A549 (cell line): ENCODE results near the gene CADPS2. TPM values are rescaled to one million over a fixed set of nuclear protein-coding genes. Genes with fewer than 3 reads are reported as not detected.

Source experiments
- ATAC-seq, 2 experiments: fragments of 200-7000 bp in 1 of 2; fragments of >200 bp in 1 of 2; cut with Nextera tagmentation in 1 of 2; cut with Tn5 transposase in 1 of 2; 3 replicates each; pipeline versions ENCODE4 v1.8.0 to v1.9.1; 2018 to 2020; ENCODE audit warnings: mild to moderate bottlenecking in 1 of 2, moderate library complexity in 1 of 2
- CTCF ChIA-PET: fragments of 300-600 bp; sonication (Branson Sonifier 250); formaldehyde crosslinking; extraction: SDS; loops from one replicate; lab custom pipeline; 2021; ENCODE audit warnings: antibody characterized with exemption, inconsistent platforms; lab: Yijun Ruan, JAX
- POLR2A ChIA-PET: fragments of 350-600 bp; formaldehyde crosslinking; extraction: SDS; loops from one replicate; lab custom pipeline; 2021; ENCODE audit warnings: antibody characterized with exemption, inconsistent platforms; lab: Yijun Ruan, JAX
- DNase-seq, 2 experiments: peaks; one replicate each; pipeline versions ENCODE4 v3.0.0 to v3.0.0-alpha.2; 2011 to 2016; ENCODE audit warnings: low read depth in 1 of 2, low spot score in 1 of 2
- FAIRE-seq: peaks from 2 replicates; lab custom pipeline; 2011; peaks lifted over from hg19 to GRCh38; lab: Jason Lieb, UNC
- H3K27ac ChIP-seq, 2 experiments: fragments of >200 bp; sonication (Bioruptor Twin); formaldehyde crosslinking; 3 replicates each; pipeline ENCODE4 v1.5.1; 2016 to 2017
- H3K4me1 ChIP-seq: fragments of >200 bp; sonication (Bioruptor Twin); formaldehyde crosslinking; 3 replicates; pipeline ENCODE4 v1.6.1; 2016
- H3K4me2 ChIP-seq: fragments of >200 bp; sonication (Bioruptor Twin); formaldehyde crosslinking; 3 replicates; pipeline ENCODE4 v1.6.1; 2016
- H3K4me3 ChIP-seq: fragments of >200 bp; sonication (Bioruptor Twin); formaldehyde crosslinking; 3 replicates; pipeline ENCODE4 v1.5.1; 2016
- H3K9me3 ChIP-seq: fragments of >200 bp; sonication (Bioruptor Twin); formaldehyde crosslinking; 3 replicates; pipeline ENCODE4 v1.6.1; 2016
- CBX2 ChIP-seq: fragments of 200-600 bp; sonication (generic); IDR thresholded peaks from 2 replicates; pipeline ENCODE4 v1.6.1; 2016; ENCODE audit warnings: low read depth, mild to moderate bottlenecking, borderline replicate concordance
- CBX8 ChIP-seq: fragments of 200-600 bp; sonication (generic); IDR thresholded peaks from 2 replicates; pipeline ENCODE4 v1.6.1; 2016
- CHD2 ChIP-seq: fragments of 150-350 bp; IDR thresholded peaks from 2 replicates; pipeline ENCODE4 v1.6.1; 2014; ENCODE audit warnings: low read length; ENCODE audit not compliant: partially characterized antibody
- CHD4 ChIP-seq: fragments of 200-600 bp; sonication (generic); IDR thresholded peaks from 2 replicates; pipeline ENCODE4 v1.6.1; 2016; ENCODE audit warnings: antibody characterized with exemption, mild to moderate bottlenecking, borderline replicate concordance
- CTCF ChIP-seq: fragments of >200 bp; sonication (Bioruptor Twin); formaldehyde crosslinking; IDR thresholded peaks from 3 replicates; pipeline ENCODE4 v1.5.1; 2016
- E2F6 ChIP-seq: IDR thresholded peaks from 2 replicates; pipeline ENCODE4 v1.6.1; 2012; ENCODE audit warnings: low read depth, borderline replicate concordance
- EP300 ChIP-seq, 2 experiments: fragments of >200 bp; sonication (Bioruptor Twin); formaldehyde crosslinking; IDR thresholded peaks; 2 replicates in 1 of 2; 3 replicates in 1 of 2; pipeline ENCODE4 v1.6.1; 2016 to 2017
- FOSB ChIP-seq: fragments of 250-450 bp; sonication (Bioruptor Pico); IDR thresholded peaks from 2 replicates; pipeline ENCODE4 v1.5.0; 2020; ENCODE audit warnings: mild to moderate bottlenecking, moderate library complexity
- FOXS1 ChIP-seq: fragments of 250-450 bp; sonication (Bioruptor Pico); IDR thresholded peaks from 2 replicates; pipeline ENCODE4 v1.5.0; 2020; ENCODE audit warnings: mild to moderate bottlenecking, moderate library complexity
- HES2 ChIP-seq: fragments of >200 bp; sonication (Bioruptor Twin); formaldehyde crosslinking; IDR thresholded peaks from 2 replicates; pipeline ENCODE4 v1.6.1; 2016
- HEYL ChIP-seq: fragments of 250-450 bp; sonication (Bioruptor Pico); IDR thresholded peaks from 2 replicates; pipeline ENCODE4 v1.8.0; 2021; ENCODE audit warnings: mild to moderate bottlenecking, moderate library complexity
- HMGXB4 ChIP-seq: fragments of 250-450 bp; sonication (Bioruptor Pico); IDR thresholded peaks from 2 replicates; pipeline ENCODE4 v1.5.0; 2021; ENCODE audit warnings: mild to moderate bottlenecking, moderate library complexity, borderline replicate concordance
- HOXB5 ChIP-seq: fragments of 250-450 bp; sonication (Bioruptor Pico); IDR thresholded peaks from 2 replicates; pipeline ENCODE4 v1.5.0; 2020; ENCODE audit warnings: mild to moderate bottlenecking, moderate library complexity
- KDM5A ChIP-seq: fragments of 200-600 bp; sonication (generic); IDR thresholded peaks from 2 replicates; pipeline ENCODE4 v1.6.1; 2016; ENCODE audit warnings: antibody characterized with exemption, mild to moderate bottlenecking
- NFE2L2 ChIP-seq: fragments of 150-350 bp; conservative IDR thresholded peaks from 2 replicates; pipeline ENCODE4 v1.6.1; 2014; ENCODE audit warnings: low read length
- PHF8 ChIP-seq: fragments of 200-600 bp; sonication (generic); IDR thresholded peaks from 2 replicates; pipeline ENCODE4 v1.6.1; 2016; ENCODE audit warnings: low read depth, mild to moderate bottlenecking, antibody characterized with exemption, moderate library complexity, borderline replicate concordance
- POLR2A ChIP-seq: IDR thresholded peaks from 2 replicates; pipeline ENCODE4 v1.6.1; 2012; ENCODE audit warnings: mild to moderate bottlenecking, low read length
- RAD21 ChIP-seq, 2 experiments: fragments of >200 bp in 1 of 2; sonication (Bioruptor Twin) in 1 of 2; formaldehyde crosslinking in 1 of 2; IDR thresholded peaks in 1 of 2; conservative IDR thresholded peaks in 1 of 2; 2 replicates in 1 of 2; 3 replicates in 1 of 2; pipeline ENCODE4 v1.6.1; 2012 to 2018; ENCODE audit warnings: inconsistent platforms in 1 of 2
- RARB ChIP-seq: fragments of 250-450 bp; sonication (Bioruptor Pico); IDR thresholded peaks from 2 replicates; pipeline ENCODE4 v1.8.0; 2021; ENCODE audit warnings: mild to moderate bottlenecking, moderate library complexity
- RCOR1 ChIP-seq: fragments of 150-350 bp; IDR thresholded peaks from 2 replicates; pipeline ENCODE4 v1.6.1; 2014; ENCODE audit warnings: antibody characterized with exemption, low read length, low read depth
- RNF2 ChIP-seq: fragments of 200-600 bp; sonication (generic); IDR thresholded peaks from 2 replicates; pipeline ENCODE4 v1.6.1; 2016; ENCODE audit warnings: low read depth, mild to moderate bottlenecking, antibody characterized with exemption, moderate library complexity, borderline replicate concordance
- SREBF2 ChIP-seq: fragments of 450-650 bp; IDR thresholded peaks from 2 replicates; pipeline ENCODE4 v1.6.1; 2014; ENCODE audit warnings: mild to moderate bottlenecking, moderate library complexity
- TFCP2L1 ChIP-seq: fragments of 250-450 bp; sonication (Bioruptor Pico); IDR thresholded peaks from 2 replicates; pipeline ENCODE4 v1.5.0; 2021; ENCODE audit warnings: mild to moderate bottlenecking
- ZC3H11A ChIP-seq: fragments of 450-650 bp; IDR thresholded peaks from 2 replicates; pipeline ENCODE4 v1.6.1; 2014; ENCODE audit warnings: antibody characterized with exemption, mild to moderate bottlenecking
- ZNF302 ChIP-seq: fragments of 250-450 bp; sonication (Bioruptor Pico); IDR thresholded peaks from 2 replicates; pipeline ENCODE4 v1.9.0; 2021; ENCODE audit warnings: inconsistent platforms, mild to moderate bottlenecking, moderate library complexity
- WGBS: methylation state at CpG from one replicate; pipeline ENCODE4 v1.1.6; 2017; ENCODE audit errors: missing lambda C conversion rate; 5-methylcytosine and 5-hydroxymethylcytosine counted together
- polyA plus RNA-seq, 4 experiments: library from polyadenylated mRNA; depleted of rRNA in 3 of 4; stranded (reverse); fragments of >200 nt; fragmentation: RNase III in 1 of 4; extraction: RNeasy Plus Mini Kit Qiagen cat#74134 plus additional on column Dnase treatment in 1 of 4; gene quantifications; 2 replicates in 3 of 4; 3 replicates in 1 of 4; pipeline ENCODE4 v1.2.3, GENCODE V29; 2011 to 2017

CADPS2 gene
- polyA plus RNA-seq, 2 of the 4 experiments (the other 2 are of a cell fraction), result 0.04 to 0.10 TPM

- POLR2A ChIA-PET, result no interaction called here
- DNase-seq, result no peak
- H3K4me3 ChIP-seq, result no peak overlapping the region
- no peak for TF ChIP-seq FOSB (CRISPR knock-in tag)
- no peak for TF ChIP-seq RNF2
- no peak for TF ChIP-seq POLR2A
- H3K4me2 ChIP-seq, result no peak overlapping the region
- FAIRE-seq, result no peak
- CTCF ChIA-PET, result no interaction called here
- no peak for ATAC-seq
- no peaks in the 10 kb centered on the region for H3K9me3 ChIP-seq
- H3K4me1 ChIP-seq, result no peaks in the 10 kb centered on the region
- no peak overlapping the region for H3K27ac ChIP-seq
- under 1% methylated on average over 2 of the region's 2 CpGs for WGBS
These were observed 417.3 kb downstream of the CADPS2 start for GRCh38 chr7:122468945-122469344.

GRCh38 chr7:122467661-122468449 is 418.4 kb downstream of the CADPS2 start:
- no peak for FAIRE-seq
- 9% methylated on average over 4 of the region's 4 CpGs for WGBS

GRCh38 chr7:122465296-122465695 is 421.0 kb downstream of the CADPS2 start:
- H3K27ac ChIP-seq, result no peak overlapping the region
- no peak for ATAC-seq
- ChIA-PET CTCF (no interaction called here), POLR2A (no interaction called here)
- FAIRE-seq, result no peak
- H3K4me3 ChIP-seq, result no peak overlapping the region
- no peak for DNase-seq
- H3K4me2 ChIP-seq, result no peak overlapping the region
- H3K9me3 ChIP-seq, result no peaks in the 10 kb centered on the region
- 48% methylated on average over 7 of the region's 7 CpGs for WGBS
- H3K4me1 ChIP-seq, result no peaks in the 10 kb centered on the region
- no peak for TF ChIP-seq CTCF

More at GRCh38 chr7:122467661-122468449, 418.4 kb downstream of the CADPS2 start:
- Histone ChIP-seq H3K9me3 (no peaks in the 10 kb centered on the region), H3K27ac (no peak overlapping the region), H3K4me2 (no peak overlapping the region), H3K4me3 (no peak overlapping the region), H3K4me1 (no peaks in the 10 kb centered on the region)
- TF ChIP-seq HEYL (no peak), POLR2A (no peak), TFCP2L1 (CRISPR knock-in tag) (no peak), CHD4 (no peak), RARB (no peak), E2F6 (no peak), HES2 (no peak), SREBF2 (no peak), RAD21 (conservative IDR thresholded peaks at IDR 0.05 in 1 of 2, IDR thresholded peaks at IDR 0.05 in 1 of 2) (no peak), KDM5A (no peak), ZC3H11A (no peak), PHF8 (no peak), CBX8 (no peak), RCOR1 (no peak), EP300 (IDR thresholded peaks at IDR 0.05) (no peak), FOSB (CRISPR knock-in tag) (no peak)
- no peak for ATAC-seq
- no peak for DNase-seq
- ChIA-PET CTCF (no interaction called here), POLR2A (no interaction called here)

GRCh38 chr7:122463631-122464030 is 422.6 kb downstream of the CADPS2 start:
- ATAC-seq, result no peak
- WGBS, result 0% methylated on average over 1 of the region's 1 CpG
- no peak for TF ChIP-seq HMGXB4
- TF ChIP-seq HOXB5, result no peak
- no peak for TF ChIP-seq CBX2
- TF ChIP-seq CTCF, result no peak
- no peak for TF ChIP-seq NFE2L2
- no peak for TF ChIP-seq ZNF302 (CRISPR knock-in tag)
- TF ChIP-seq FOXS1 (CRISPR knock-in tag), result no peak
- no peak for TF ChIP-seq CHD2

More at GRCh38 chr7:122463631-122464030, 422.6 kb downstream of the CADPS2 start:
- H3K4me2 ChIP-seq, result no peak overlapping the region
- POLR2A ChIA-PET, result no interaction called here
- no peaks in the 10 kb centered on the region for H3K4me1 ChIP-seq
- CTCF ChIA-PET, result no interaction called here
- no peak overlapping the region for H3K4me3 ChIP-seq
- DNase-seq, result no peak
- no peak overlapping the region for H3K27ac ChIP-seq
- H3K9me3 ChIP-seq, result no peaks in the 10 kb centered on the region
- no peak for FAIRE-seq
